Caco-2 (cell line): ENCODE data around the gene ATP1A4. TPM values are rescaled to one million over a fixed set of nuclear protein-coding genes. Genes with fewer than 3 reads are reported as not detected.
A peak's percentile ranks its signal among the peaks of the same experiment; 100 is the strongest.
"Not testable (repeated sequence)": the region's sequence is repeated elsewhere in the genome, so short reads cannot be mapped to it uniquely, and the experiment has no call there.

Experiments used
- BruUV-seq: library from RNA; stranded (reverse); fragments of 400-500 nt; replicated peaks from 2 replicates; lab custom pipeline; 2021; lab: Mats Ljungman, UMichigan
- CTCF ChIA-PET: fragments of 300-600 bp; sonication (Branson Sonifier 250); formaldehyde crosslinking; loops from one replicate; lab custom pipeline; 2022; ENCODE audit warnings: antibody characterized with exemption; lab: Charles Lee
- POLR2A ChIA-PET: fragments of 300-600 bp; sonication (Branson Sonifier 250); formaldehyde crosslinking; loops from one replicate; lab custom pipeline; 2022; ENCODE audit warnings: antibody characterized with exemption; lab: Charles Lee
- DNase-seq, 2 experiments: peaks; one replicate each; pipeline versions ENCODE4 v3.0.0 to v3.0.0-alpha.2; 2020 to 2022
- H3K27me3 ChIP-seq: replicated peaks from 2 replicates; pipeline ENCODE4 v1.6.0; 2011; ENCODE audit warnings: low read length; ENCODE audit not compliant: control insufficient read depth, insufficient read depth
- H3K36me3 ChIP-seq: 2 replicates; pipeline ENCODE4 v1.5.1; 2011; ENCODE audit warnings: low read length; ENCODE audit not compliant: control insufficient read depth, insufficient read depth
- H3K4me1 ChIP-seq: fragments of 250-450 bp; sonication (Bioruptor Pico); 2 replicates; pipeline ENCODE4 v1.5.1; 2020; ENCODE audit warnings: mild to moderate bottlenecking
- H3K4me3 ChIP-seq: 2 replicates; pipeline ENCODE4 v1.5.1; 2011; ENCODE audit warnings: low read depth, mild to moderate bottlenecking, control low read depth, low read length
- H3K9me3 ChIP-seq: fragments of 250-450 bp; sonication (Bioruptor Pico); 2 replicates; pipeline ENCODE4 v1.5.1; 2020; ENCODE audit warnings: mild to moderate bottlenecking, moderate library complexity
- H3K27ac Mint-ChIP-seq: one replicate; pipeline ENCODE4 v1.8.0; 2022; ENCODE audit warnings: mixed read lengths; ENCODE audit not compliant: unreplicated experiment
- H3K27me3 Mint-ChIP-seq: one replicate; pipeline ENCODE4 v1.8.0; 2022; ENCODE audit warnings: mixed read lengths; ENCODE audit not compliant: insufficient read depth, unreplicated experiment
- H3K36me3 Mint-ChIP-seq: one replicate; pipeline ENCODE4 v1.8.0; 2022; ENCODE audit warnings: mild to moderate bottlenecking, mixed read lengths; ENCODE audit not compliant: insufficient read depth, unreplicated experiment
- H3K4me1 Mint-ChIP-seq: one replicate; pipeline ENCODE4 v1.8.0; 2022; ENCODE audit warnings: low read depth, mixed read lengths; ENCODE audit not compliant: unreplicated experiment
- H3K4me3 Mint-ChIP-seq: one replicate; pipeline ENCODE4 v1.8.0; 2022; ENCODE audit warnings: mild to moderate bottlenecking, moderate library complexity, mixed read lengths; ENCODE audit not compliant: unreplicated experiment
- H3K9me3 Mint-ChIP-seq: one replicate; pipeline ENCODE4 v1.8.0; 2022; ENCODE audit warnings: mixed read lengths; ENCODE audit not compliant: unreplicated experiment
- CTCF ChIP-seq, 2 experiments: fragments of 200-600 bp in 1 of 2; IDR thresholded peaks; 1 replicate in 1 of 2; 2 replicates in 1 of 2; pipeline versions ENCODE4 v1.5.1 to v1.8.0; 2011 to 2022; ENCODE audit warnings: antibody characterized with exemption in 1 of 2, control low read depth in 1 of 2, inconsistent platforms in 1 of 2, low read depth in 1 of 2, low read length in 1 of 2, mild to moderate bottlenecking in 1 of 2, moderate library complexity in 1 of 2; ENCODE audit not compliant: insufficient read depth in 1 of 2, severe bottlenecking in 1 of 2, unreplicated experiment in 1 of 2
- intact Hi-C: fragments of 100-400 bp; cut with micrococcal nuclease; formaldehyde crosslinking; loops from one replicate; pipeline ENCODE4 v1.10.0; 2022; ENCODE audit not compliant: unreplicated experiment
- total RNA-seq: library from RNA; stranded (reverse); gene quantifications from 2 replicates; pipeline ENCODE4 v1.2.3, GENCODE V29; 2022

The ATP1A4 gene
- total RNA-seq, 1 experiment from 2014 or later = not detected

GRCh38 chr1:160124705-160125478 is 26.5 kb upstream of the ATP1A4 start:
- H3K36me3 Mint-ChIP-seq = no peaks in the 10 kb centered on the region
- peaks cover 18% of the 10 kb centered on the region for H3K4me1 Mint-ChIP-seq
- ChIA-PET POLR2A (interaction anchor here (0.6 kb wide), 1 partner anchor 24 kb away, joined by 5 read pairs; no protein-coding TSS in a partner anchor), CTCF (interaction anchor here (1.4 kb wide), 1 partner anchor 68 kb away, joined by 3 read pairs; no protein-coding TSS in a partner anchor)
- peaks cover 26% of the 10 kb centered on the region for H3K4me1 ChIP-seq
- peak in 1 of 2 experiments; percentile 40 for TF ChIP-seq CTCF (IDR thresholded peaks at IDR 0.05; ENCODE audit: insufficient read depth in 1 of 2, low read depth in 1 of 2, low read length in 1 of 2, severe bottlenecking in 1 of 2, unreplicated experiment in 1 of 2)
- H3K27me3 ChIP-seq = no peaks in the 10 kb centered on the region
- intact Hi-C loops = loop anchor here (2.0 kb wide), 1 partner anchor 24 kb away; no protein-coding TSS in a partner anchor
- H3K36me3 ChIP-seq = no peaks in the 10 kb centered on the region
- no peak overlapping the region for H3K4me3 ChIP-seq
- peak overlapping the region; percentile 89 for H3K27ac Mint-ChIP-seq
- H3K27me3 Mint-ChIP-seq = no peaks in the 10 kb centered on the region
- peak; percentile 75 to 82 for DNase-seq
- no peaks in the 10 kb centered on the region for H3K9me3 Mint-ChIP-seq
- BruUV-seq = TSS peak; percentile 24
- H3K4me3 Mint-ChIP-seq = no peak overlapping the region
- H3K9me3 ChIP-seq = no peaks in the 10 kb centered on the region

GRCh38 chr1:160125746-160126145 is 25.7 kb upstream of the ATP1A4 start:
- H3K4me1 ChIP-seq = peaks cover 26% of the 10 kb centered on the region
- no peak for DNase-seq
- CTCF ChIA-PET = no interaction called here
- POLR2A ChIA-PET = interaction anchor here (0.6 kb wide), 1 partner anchor 25 kb away, joined by 5 read pairs; no protein-coding TSS in a partner anchor
- Mint-ChIP-seq H3K9me3 (no peaks in the 10 kb centered on the region), H3K27me3 (no peaks in the 10 kb centered on the region), H3K36me3 (no peaks in the 10 kb centered on the region), H3K4me1 (peaks cover 21% of the 10 kb centered on the region), H3K4me3 (no peak overlapping the region), H3K27ac (no peak overlapping the region)
- H3K27me3 ChIP-seq = no peaks in the 10 kb centered on the region
- H3K36me3 ChIP-seq = no peaks in the 10 kb centered on the region
- intact Hi-C loops = loop anchor here (2.0 kb wide), 1 partner anchor 25 kb away; no protein-coding TSS in a partner anchor
- BruUV-seq = no TSS peak
- no peaks in the 10 kb centered on the region for H3K9me3 ChIP-seq
- H3K4me3 ChIP-seq = no peak overlapping the region
- no peak for TF ChIP-seq CTCF (IDR thresholded peaks at IDR 0.05; ENCODE audit: insufficient read depth in 1 of 2, low read depth in 1 of 2, low read length in 1 of 2, severe bottlenecking in 1 of 2, unreplicated experiment in 1 of 2)

- CTCF ChIA-PET, BruUV-seq, H3K36me3 ChIP-seq, H3K4me3 Mint-ChIP-seq, H3K4me3 ChIP-seq, intact Hi-C loops, H3K27me3 Mint-ChIP-seq, H3K9me3 ChIP-seq, H3K27ac Mint-ChIP-seq, POLR2A ChIA-PET, H3K36me3 Mint-ChIP-seq, DNase-seq, H3K27me3 ChIP-seq, H3K9me3 Mint-ChIP-seq: not testable (repeated sequence)
- peaks cover 26% of the 10 kb centered on the region for H3K4me1 ChIP-seq
- H3K4me1 Mint-ChIP-seq = peaks cover 24% of the 10 kb centered on the region
Observed at GRCh38 chr1:160126342-160126741, 25.1 kb upstream of the ATP1A4 start.
